ENCODE measurements around the gene CNTROB. TPM values are rescaled to one million over a fixed set of nuclear protein-coding genes. Genes with fewer than 3 reads are reported as not detected.

The CNTROB gene
- total RNA-seq (2022; extraction: Qiagen RNA extraction) = 38.2 to 41.1 TPM (median 40.0 TPM) in 5 replicates

GRCh38 chr17:7931709-7932482, at the start of gene CNTROB, which contains the start of gene TRAPPC1:
Gene CNTROB (plus strand): TSS chr17:7932206. CDS start chr17:7933080, 874 bp downstream.
Gene TRAPPC1 (minus strand): TSS chr17:7931946. CDS start chr17:7931829, 117 bp downstream.

GRCh38 chr17:7888184-7888920, 43.7 kb upstream of the CNTROB start, which contains the start of gene CHD3:
Gene CHD3 (plus strand): TSS chr17:7888789. CDS start chr17:7889001, 212 bp downstream.

GRCh38 chr17:7915611-7916384, 16.2 kb upstream of the CNTROB start, which contains the start of gene RNF227:
Gene RNF227 (minus strand): TSS chr17:7916289. CDS start chr17:7916195, 94 bp downstream.

GRCh38 chr17:7929158-7930023, 2.6 kb upstream of the CNTROB start, which contains the start of gene KCNAB3:
Gene KCNAB3 (minus strand): TSS chr17:7929856. CDS start chr17:7929435, 421 bp downstream.

Other genes with a start within 250 kb of the CNTROB start
- gene TP53, start 244.7 kb upstream of the CNTROB start, total RNA-seq (2022; extraction: Qiagen RNA extraction) = 42.4 to 47.4 TPM (median 42.4 TPM) in 5 replicates
- gene WRAP53, start 243.7 kb upstream of the CNTROB start, total RNA-seq (2022; extraction: Qiagen RNA extraction) = 33.5 to 44.7 TPM (median 38.0 TPM) in 5 replicates
- gene EFNB3, start 227.0 kb upstream of the CNTROB start, total RNA-seq (2022; extraction: Qiagen RNA extraction) = 1.1 to 1.4 TPM (median 1.3 TPM) in 5 replicates
- gene DNAH2, start 214.5 kb upstream of the CNTROB start, total RNA-seq (2022; extraction: Qiagen RNA extraction) = 0.01 to 0.08 TPM (median 0.02 TPM) in 5 replicates
- 9.9 to 18.2 TPM (median 14.1 TPM) in 5 replicates for gene KDM6B, start 98.0 kb upstream of the CNTROB start, total RNA-seq (2022; extraction: Qiagen RNA extraction)
- 0.51 to 1.5 TPM (median 0.66 TPM) in 5 replicates for gene TMEM88, start 77.1 kb upstream of the CNTROB start, total RNA-seq (2022; extraction: Qiagen RNA extraction)
- gene NAA38, start 74.6 kb upstream of the CNTROB start, total RNA-seq (2022; extraction: Qiagen RNA extraction) = 139 to 244 TPM (median 211 TPM) in 5 replicates
- 18.7 to 23.0 TPM (median 19.4 TPM) in 5 replicates for gene CYB5D1, start 74.2 kb upstream of the CNTROB start, total RNA-seq (2022; extraction: Qiagen RNA extraction)
- 53.0 to 71.6 TPM (median 60.6 TPM) in 5 replicates for gene CHD3, start 43.4 kb upstream of the CNTROB start, total RNA-seq (2022; extraction: Qiagen RNA extraction)
- 1.00 to 3.4 TPM (median 1.4 TPM) in 5 replicates for gene RNF227, start 15.9 kb upstream of the CNTROB start, total RNA-seq (2022; extraction: Qiagen RNA extraction)
- gene KCNAB3, start 2.4 kb upstream of the CNTROB start, total RNA-seq (2022; extraction: Qiagen RNA extraction) = 1.9 to 2.9 TPM (median 2.7 TPM) in 5 replicates
- gene TRAPPC1, start 260 bp upstream of the CNTROB start, total RNA-seq (2022; extraction: Qiagen RNA extraction) = 302 to 325 TPM (median 321 TPM) in 5 replicates
- gene GUCY2D, start 70.4 kb downstream of the CNTROB start, total RNA-seq (2022; extraction: Qiagen RNA extraction) = 0.28 to 0.52 TPM (median 0.36 TPM) in 4 of 5 replicates, not detected in the other
- 0.21 to 0.48 TPM (median 0.31 TPM) in 5 replicates for gene ALOX15B, start 106.9 kb downstream of the CNTROB start, total RNA-seq (2022; extraction: Qiagen RNA extraction)
- 1.2 to 1.6 TPM (median 1.4 TPM) in 5 replicates for gene ALOX12B, start 155.5 kb downstream of the CNTROB start, total RNA-seq (2022; extraction: Qiagen RNA extraction)
- 6.3 to 10.0 TPM (median 6.4 TPM) in 5 replicates for gene ALOXE3, start 186.3 kb downstream of the CNTROB start, total RNA-seq (2022; extraction: Qiagen RNA extraction)
- gene HES7, start 191.9 kb downstream of the CNTROB start, total RNA-seq (2022; extraction: Qiagen RNA extraction) = 1.6 to 5.3 TPM (median 4.8 TPM) in 5 replicates
- gene PER1, start 220.2 kb downstream of the CNTROB start, total RNA-seq (2022; extraction: Qiagen RNA extraction) = 49.3 to 55.5 TPM (median 53.3 TPM) in 5 replicates
- 23.5 to 31.4 TPM (median 28.1 TPM) in 5 replicates for gene VAMP2, start 230.7 kb downstream of the CNTROB start, total RNA-seq (2022; extraction: Qiagen RNA extraction)
- gene TMEM107, start 244.2 kb downstream of the CNTROB start, total RNA-seq (2022; extraction: Qiagen RNA extraction) = 20.0 to 21.8 TPM (median 20.6 TPM) in 5 replicates

Data from A549 treated with Hydrocortisone at 1 μM for 4 hours (cell line).